Activated naive CD4-positive, alpha-beta T cell treated with anti-CD3 and anti-CD28 coated beads, Interleukin-2, amount 50 U/mL, for 16 hours (primary cell): Measurements from ENCODE around the gene GPNMB.
A peak's percentile ranks its signal among the peaks of the same experiment; 100 is the strongest.

Source experiments
- DNase-seq: peaks from one replicate; pipeline ENCODE4 v3.0.0-alpha.2; 2020

GPNMB gene

DNA sequence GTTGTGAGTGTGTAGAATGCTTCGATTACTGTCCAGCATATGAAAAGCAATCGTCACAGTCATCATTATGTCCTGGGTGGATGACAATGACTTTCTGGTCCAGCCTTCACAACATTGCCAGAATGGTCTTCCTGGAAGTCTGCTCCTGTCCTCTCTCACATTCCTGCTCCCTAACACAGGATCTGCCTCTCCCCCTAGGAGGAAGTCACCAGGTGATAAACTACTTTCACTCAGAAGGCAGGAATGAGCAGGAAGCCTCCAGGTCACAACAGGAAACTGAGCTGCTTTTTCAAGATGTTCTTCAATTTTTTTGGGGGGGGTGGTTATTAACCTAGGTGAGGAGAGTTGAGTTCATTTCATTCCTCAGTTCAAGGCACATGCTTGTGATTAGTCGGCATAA is 13.6 kb upstream of the GPNMB start:
- no peak for DNase-seq

DNA sequence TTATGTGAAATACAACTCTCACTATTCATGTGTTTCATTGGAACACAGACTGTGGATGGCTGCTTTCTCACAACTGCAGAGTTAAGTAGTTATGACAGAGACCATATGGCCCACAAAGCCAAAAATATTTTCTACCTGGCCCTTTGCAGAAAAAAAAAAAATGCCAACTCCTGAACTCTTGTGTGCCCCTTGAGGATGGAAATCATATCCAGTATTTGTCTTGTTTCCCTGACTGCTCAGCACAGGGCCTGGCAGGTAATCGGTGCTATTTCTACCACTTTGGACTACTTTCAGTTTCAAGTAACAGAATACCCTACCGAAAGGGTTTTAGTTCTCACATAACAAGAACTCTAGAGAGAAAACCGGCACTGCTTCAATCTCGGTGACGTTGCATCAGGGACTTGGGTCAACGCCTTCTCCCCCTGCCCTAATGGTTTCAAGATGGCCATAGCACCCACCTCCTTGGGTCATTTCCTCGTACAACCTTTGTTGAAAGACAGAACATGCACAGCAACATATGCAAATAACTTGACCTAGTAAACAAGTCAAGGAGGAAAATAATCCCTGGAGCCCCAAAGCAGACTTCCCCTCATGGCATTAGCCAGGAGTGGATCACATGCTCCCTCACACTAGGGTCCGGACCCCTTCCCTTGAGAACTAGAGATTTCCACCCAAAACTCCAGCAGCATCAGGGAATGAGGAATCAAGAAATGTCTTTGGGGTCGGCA is 11.8 kb upstream of the GPNMB start:
- no peak for DNase-seq

DNA sequence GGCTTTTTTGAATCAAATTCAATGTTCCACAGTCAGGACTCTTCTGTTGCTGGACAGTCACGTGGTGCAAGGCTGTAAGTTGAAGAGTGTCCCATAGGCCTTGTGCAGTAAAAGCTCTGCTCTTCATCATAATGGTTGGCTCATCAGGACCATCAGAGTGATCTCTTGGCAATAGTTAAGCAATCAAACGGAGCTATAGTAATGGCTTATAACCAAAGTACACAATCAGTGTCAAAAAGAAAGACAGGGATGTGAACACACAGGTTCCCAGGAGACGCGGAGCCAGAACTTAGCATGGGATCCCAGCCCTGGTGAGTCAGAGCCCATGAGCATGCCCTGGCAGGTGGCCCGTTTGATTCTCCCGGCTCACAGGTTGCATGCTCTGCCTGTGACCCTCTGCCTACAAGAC is 10.8 kb upstream of the GPNMB start:
- DNase-seq: no peak

DNA sequence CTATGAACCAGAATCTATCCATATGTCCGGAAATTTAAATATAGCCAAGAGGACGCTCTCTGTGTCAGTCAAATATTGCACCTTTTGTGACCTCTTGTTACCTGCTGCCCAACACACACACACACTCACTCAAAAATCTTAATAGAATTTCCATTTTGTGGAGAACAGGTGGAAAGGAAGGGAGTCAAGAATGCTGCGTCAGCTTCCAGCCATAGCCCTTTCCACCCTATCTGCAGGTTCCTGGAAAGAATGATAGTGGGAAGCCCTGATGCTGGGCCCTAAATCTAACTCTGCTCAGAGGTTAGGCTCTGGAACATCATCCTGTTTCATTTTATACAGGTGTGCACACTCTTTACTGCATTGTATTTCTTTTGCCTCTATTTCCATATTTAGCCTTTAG is 9.6 kb upstream of the GPNMB start:
- DNase-seq: no peak

DNA sequence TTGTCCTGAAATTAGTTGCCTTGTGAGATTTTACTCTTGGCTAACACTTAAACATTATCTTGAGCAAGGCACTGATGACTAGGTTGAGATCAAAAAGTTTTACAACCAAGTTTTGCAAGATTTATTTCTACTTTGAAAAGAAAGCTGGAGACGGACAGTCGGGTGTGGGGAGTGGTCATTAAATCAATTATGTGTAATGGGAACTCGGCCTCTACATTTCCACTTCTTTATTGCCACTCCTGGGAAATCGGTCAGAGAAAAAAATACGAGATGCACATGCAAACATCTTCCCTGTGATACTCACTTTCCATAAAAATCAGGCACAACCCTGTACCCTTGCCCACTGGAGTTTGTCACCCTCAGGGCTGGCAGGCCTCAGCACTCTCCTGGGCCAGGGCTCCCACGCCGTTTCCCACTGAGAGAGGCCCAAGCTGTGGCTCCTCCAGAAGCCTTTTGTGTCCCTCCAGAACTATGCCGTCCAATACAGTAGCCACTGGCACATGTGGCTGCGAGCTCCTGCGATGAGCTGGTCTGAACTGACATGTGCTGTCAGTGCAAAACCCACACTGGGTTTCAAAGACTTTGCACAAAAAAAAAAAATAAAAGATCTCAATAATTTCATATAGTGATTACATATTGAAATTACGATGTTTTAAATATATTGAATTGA is 7.5 kb upstream of the GPNMB start:
- no peak for DNase-seq

DNA sequence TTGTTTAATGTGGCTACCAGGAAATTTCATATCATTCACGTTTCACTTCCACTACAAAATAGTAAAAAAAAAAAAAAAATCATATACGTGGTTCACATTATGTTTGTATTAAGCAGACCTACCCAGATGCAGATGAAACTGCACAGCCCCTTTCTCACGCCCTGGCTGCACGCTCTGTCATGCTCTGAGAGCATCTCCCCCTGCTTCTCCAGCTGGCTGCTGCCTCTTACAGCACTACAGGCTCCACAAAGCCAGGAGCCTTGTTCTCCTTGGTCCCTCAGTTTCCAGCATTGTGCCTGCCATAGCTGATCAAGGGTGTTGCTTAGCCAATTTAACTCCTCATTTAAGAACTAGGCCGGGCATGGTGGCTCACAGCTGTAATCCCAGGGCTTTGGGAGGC is 6.9 kb upstream of the GPNMB start:
- no peak for DNase-seq

DNA sequence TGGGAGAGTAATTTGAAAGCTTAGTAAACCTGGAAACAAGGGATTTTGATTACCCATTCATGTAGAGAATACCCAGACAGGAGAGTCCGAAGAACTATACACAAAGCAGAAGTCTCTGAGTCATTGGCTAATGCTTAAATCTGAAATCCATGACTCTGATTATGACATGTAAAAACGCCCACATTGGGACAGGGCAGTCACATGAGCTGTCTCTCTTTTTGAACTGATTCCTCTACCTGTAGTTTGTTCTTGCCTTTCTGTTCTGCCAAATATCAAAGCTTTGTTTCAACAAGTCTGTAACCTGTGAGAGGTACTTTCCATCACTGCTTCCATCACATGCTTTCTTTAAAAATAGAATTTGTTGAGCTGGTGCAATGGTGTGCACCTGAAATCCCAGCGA is 4.3 kb upstream of the GPNMB start:
- no peak for DNase-seq

DNA sequence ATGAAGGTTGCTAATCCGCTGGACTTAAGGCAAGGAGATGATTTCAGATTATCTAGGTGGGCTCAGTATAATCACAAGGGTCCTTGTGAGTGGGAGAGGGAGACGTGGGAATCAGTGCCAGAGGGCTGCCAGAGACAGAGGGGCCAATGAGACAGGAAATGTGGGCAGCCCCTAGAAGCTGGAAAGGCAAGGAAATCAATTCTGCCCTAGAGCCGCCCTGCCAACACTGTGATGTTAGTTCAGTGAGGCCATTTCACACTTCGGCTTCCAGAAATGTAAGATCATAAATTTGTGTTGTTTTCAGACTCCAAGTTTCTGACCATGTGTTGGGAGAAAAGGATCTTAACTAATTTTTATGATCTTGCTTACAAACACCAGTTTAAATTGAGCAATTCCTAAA is 3.6 kb upstream of the GPNMB start:
- no peak for DNase-seq

DNA sequence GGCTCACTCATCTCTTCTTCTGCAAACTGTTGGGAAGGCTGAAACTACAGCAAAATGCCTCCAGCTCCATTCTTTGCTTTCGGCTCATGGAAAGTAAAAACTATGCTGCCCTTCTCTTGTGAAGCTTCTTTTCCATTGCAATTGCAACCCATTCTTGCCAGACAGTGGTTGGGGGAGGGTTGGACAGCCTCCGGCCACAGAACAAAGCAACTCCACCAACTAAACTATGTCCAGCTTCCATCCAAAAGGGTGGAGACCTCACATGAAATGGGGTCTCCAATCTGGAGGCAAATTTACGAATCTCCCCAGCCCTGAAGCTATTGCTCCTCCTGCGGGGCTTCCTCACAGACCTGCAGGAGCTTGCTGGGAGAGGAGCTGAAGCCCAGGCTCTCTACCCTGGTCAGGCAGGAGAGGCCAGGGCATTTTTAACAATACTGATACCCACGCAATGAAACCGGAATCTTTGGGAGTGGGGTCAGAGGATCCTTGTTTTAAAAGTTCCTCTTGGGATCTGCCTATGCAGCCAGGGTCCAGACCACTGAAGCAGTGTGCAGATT is 549 bp downstream of the GPNMB start:
- DNase-seq: no peak

DNA sequence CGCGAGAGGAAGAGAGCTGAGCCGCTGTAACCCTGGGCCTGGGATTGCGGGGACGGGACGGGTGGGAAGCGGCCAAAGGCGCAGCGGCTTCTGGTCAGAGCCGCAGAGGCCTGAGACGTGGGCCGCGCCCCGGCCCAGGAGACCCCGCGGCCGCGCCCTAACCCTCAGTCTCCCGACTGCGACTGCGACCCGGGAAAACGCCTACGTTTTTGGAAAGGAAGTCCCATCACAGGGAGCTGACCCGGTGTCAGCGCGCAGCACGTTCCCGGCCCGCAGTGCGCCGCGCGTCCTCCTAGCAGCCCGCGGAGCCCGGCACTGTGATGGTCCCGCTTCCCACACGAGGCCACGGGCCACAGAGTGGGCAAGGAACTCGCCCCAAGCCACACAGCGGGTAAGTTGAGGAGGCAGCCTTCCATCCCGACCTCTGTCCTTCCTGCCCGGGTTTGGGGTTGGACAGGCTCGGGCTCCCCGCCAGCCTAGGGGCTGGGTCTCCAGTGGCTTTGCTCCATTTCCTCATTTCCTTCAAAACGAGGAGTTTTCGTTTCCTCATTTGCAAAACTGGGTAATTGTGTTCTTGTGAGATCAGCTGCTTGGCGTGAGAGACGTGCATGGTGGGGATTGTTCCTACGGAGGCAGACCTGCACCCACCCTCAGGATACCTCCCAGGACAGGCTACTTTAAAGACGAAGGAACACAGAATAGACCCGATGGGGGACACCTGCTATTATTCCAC is 1.2 kb downstream of the GPNMB start:
- DNase-seq: no peak

DNA sequence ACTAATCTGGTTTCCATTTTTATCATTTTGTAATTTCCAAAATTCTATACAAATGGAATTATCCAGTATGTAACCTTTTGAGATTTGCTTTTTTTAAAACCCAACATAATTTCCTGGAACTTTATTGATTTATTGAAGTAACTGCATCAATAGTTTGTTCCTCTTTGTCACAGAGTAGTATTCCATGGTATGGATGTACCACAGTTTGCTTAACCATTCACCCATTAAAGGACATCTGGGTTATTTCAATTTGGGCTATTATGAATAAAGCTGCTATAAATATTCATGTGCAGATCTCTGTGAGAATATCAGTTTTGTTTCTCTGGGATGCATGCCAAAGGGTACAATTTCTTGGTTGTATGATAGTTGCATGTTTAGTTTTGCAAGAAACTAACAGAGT is 2.9 kb downstream of the GPNMB start:
- DNase-seq: no peak

DNA sequence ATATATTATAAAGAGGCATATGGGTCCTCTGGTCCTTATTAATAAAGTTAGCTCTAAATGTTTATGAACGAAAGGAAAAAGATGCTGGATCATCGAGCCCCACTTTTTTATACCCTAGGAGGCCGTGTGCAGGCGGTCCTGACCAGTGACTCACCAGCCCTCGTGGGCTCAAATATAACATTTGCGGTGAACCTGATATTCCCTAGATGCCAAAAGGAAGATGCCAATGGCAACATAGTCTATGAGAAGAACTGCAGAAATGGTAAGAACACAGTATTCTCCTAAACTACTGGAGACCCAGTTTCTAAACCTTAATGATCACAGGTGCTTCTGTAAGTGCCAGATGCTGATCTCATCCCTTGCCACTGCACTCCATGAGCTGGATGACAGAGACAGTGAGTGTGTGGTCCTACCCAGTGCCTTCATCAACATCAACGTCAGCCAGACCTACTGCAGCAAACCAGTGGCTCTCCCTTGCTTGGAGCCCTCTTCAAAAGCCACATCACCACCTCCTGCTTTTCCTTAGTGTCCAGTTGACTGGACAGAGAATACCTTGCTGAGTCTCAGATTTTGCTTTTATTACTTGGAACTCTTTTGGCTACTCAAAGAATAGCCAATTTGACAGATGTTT is 7.6 kb downstream of the GPNMB start:
- no peak for DNase-seq

DNA sequence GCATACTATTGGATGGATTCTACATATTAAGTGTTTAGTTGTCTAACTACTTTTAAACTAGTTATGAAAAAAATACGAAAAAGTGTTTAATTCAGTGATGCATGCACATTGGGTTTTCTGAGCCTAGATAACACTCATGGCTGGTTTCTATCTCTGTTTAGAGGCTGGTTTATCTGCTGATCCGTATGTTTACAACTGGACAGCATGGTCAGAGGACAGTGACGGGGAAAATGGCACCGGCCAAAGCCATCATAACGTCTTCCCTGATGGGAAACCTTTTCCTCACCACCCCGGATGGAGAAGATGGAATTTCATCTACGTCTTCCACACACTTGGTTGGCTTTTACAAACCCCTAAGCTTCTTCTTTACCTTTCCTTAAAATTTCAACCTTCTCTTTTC is 10.2 kb downstream of the GPNMB start:
- DNase-seq: no peak

DNA sequence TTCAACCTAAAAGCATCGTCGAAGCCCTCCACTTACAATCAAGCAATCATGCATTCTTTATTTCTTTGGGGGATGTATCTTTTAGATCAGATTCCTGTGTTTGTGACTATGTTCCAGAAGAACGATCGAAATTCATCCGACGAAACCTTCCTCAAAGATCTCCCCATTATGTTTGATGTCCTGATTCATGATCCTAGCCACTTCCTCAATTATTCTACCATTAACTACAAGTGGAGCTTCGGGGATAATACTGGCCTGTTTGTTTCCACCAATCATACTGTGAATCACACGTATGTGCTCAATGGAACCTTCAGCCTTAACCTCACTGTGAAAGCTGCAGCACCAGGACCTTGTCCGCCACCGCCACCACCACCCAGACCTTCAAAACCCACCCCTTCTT is 13.8 kb downstream of the GPNMB start:
- DNase-seq: no peak

DNA sequence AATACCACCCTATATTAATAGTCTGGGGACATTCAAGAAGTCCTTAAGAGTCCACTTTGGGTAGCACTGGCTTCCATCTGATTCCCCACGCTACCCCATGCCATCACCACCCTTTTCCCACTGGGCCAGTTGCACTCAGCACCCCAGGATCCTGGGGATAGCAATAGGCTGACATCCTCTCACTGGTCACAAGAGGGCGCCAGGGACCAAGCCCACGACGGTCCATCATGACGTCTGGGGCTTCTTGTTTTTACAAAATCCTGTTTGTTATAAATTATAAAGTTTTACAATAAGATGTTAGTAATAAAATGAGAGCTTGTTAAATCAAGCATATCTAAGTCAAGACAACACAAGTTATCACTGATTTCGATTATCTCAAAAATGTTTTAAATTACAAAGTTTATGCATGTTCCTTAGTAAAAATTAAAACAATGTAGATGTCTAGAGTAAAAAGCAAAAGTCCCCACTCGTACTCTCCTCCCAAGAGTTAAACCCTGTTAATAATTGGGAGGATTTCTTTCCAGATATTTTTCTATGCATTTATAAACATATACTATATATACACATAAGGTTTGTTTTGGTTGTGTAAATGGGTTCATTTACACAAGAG is 15.4 kb downstream of the GPNMB start:
- DNase-seq: peak; percentile 54

DNA sequence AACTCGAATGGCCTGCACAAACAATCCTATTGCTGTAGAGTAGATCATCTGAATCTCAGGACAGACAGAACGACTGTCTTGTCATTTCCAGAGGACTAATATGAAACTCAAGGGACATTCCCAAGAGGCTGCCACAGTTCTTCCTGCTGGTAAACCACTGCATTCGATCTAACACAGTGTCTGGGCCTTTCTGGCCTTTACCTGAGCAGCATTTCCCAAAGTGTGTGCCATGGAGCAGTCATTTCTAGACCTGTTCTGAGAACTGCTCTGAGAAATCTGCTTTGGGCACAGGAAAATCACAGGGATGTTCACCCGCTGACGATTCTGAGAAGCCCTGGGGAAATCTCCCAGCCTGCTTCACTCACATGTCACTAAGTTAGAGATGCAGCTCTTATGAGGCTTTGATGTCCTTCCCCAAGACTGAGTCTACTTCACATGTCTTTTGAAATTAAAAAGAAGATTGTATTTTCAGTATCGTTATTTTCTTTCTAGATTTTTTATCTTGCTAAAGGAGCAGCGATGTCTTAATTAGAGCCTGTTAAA is 18.4 kb downstream of the GPNMB start:
- DNase-seq: no peak

DNA sequence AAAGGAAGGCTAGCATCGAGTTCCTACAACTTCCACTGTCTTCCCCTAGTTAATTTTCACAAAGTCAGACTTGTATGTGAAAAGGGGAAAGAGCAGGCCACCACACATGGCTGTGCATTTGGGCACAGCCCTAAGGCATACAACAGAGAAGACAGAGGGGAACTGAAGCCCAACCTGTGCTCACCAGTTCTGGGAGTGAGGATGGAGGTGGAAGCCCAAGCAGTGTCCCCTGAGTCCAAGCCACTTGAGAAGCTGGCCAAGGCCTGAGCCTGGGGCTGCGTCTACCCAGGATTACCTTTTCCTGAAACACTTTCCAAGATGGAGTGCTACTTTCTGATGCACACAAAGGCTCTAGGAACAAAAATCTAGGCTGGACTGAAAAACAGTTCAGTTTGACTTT is 20.3 kb downstream of the GPNMB start:
- DNase-seq: no peak

DNA sequence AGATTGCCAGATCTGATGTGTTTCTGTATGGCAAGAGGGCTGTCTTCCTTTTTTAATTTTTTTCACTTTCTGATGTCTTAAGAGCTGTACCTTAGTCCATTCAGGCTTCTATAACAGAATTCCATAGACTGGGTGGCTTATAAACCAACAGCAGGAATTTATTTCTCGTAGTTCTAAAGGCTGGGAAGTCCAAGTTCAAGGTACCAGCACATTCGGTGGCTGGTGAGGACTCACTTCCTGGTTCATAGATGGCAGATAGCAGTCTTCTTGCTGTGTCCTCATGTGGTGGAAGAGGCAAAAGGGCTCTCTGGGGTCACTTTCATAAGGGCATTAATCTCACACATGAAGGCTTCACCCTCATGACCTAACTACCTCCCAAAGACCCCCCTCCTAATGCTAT is 20.8 kb downstream of the GPNMB start:
- DNase-seq: no peak

DNA sequence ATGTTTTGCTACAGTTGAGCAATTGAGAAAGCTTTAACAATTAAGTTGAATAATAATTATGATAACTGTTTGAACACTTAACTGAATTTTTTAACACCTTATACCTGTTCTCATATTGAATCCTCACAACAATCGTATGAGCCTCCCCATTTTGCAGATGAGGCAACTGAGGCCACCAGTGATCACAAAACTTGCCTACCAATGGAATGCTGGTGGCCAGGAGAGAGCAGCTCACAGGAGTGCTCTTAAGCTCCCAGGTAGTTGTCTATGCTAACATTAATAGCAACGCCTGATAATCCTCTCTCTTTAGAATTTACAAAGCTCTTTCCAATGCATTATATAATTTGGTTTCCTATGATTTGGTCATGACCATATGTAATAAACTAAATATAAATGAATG is 21.6 kb downstream of the GPNMB start:
- no peak for DNase-seq

DNA sequence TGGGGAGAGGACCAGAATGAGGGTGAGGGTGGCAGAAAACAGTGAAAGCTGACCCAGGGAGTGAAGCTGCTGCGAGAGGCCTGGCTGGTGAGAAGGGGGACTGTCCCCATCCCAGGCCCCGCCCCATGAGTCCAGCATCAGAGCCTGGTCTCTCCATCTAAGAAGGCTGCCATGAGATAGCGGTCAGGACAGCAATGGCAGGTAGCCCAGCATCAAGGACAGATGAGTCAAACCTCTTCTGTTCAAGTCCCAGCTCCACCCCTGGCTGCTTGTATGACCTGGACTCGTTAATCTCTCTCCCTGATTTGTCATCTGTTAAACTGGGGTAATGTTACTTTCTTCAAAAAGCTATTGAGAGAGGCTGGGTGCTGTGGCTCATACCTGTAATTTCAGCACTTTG is 22.2 kb downstream of the GPNMB start:
- no peak for DNase-seq

DNA sequence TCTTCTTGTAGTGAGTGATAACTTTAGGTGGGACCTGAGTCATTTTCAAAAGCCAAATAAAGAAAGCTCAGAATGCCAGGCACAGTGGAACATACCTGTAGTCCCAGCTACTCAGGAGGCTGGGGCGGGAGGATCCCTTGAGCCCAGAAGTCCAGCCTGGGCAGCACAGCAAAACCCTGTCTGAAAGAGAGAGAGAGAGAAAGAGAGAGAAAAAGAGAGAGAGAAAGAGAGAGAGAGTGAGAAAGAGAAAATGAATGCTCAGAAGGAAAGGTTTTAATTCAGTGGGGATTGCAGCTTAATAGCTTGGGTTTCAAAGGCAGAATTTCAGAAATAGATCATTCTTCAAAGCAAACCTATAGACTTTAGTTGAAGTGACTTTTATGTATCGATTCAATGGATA is 25.7 kb downstream of the GPNMB start:
- no peak for DNase-seq

DNA sequence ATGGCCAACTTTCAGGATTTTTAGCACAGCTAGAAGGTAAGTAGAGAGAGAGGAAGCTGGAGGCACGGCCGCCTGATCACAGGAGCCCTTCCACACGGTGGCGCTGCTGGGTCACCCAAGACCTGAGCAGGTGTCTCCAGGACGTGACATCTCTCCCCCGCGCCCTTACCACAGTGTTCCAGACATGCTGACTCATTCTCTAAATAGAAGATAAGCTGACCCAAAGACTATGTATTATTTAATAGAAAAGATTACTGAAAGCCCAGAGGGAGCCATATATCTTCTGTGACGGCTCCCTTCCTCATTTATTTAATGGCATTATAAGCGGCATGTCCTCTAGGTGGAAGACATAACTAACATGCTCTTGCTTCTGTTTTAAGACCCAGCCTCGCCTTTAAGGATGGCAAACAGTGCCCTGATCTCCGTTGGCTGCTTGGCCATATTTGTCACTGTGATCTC is 26.6 kb downstream of the GPNMB start:
- peak; percentile 92 for DNase-seq

DNA sequence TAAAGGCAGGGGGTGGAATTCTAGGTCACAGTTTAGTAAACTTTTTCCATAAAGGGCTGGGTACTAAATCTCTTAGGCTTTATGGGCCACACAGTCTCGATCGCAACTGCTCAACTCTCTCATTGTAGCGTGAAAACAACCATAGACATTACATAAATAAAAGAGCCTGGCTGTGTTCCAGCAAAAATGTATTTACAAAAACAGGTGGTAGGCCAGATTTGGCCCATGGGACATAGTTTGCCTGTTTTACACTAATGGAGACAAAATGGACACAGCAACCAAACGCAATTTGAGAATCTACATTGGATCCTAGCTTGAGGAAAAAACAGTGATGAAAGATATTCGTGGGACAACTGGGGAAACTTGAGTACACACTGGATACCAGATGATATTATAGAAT is 29.3 kb downstream of the GPNMB start:
- no peak for DNase-seq
